ENCODE measurements around the gene ITGAV. TPM values are rescaled to one million over a fixed set of nuclear protein-coding genes. Genes with fewer than 3 reads are reported as not detected.
"Not testable (repeated sequence)": the region's sequence is repeated elsewhere in the genome, so short reads cannot be mapped to it uniquely, and the experiment has no call there.

The ITGAV gene
- polyA plus RNA-seq, 3 donors from 2014 or later: 1.3 to 4.0 (median 3.3) TPM

- peaks cover 0 to 3% (median 0%) of the 10 kb centered on the region in 3 donors for H3K36me3 Mint-ChIP-seq
- H3K9me3 Mint-ChIP-seq: peaks cover 0 to 2% (median 0%) of the 10 kb centered on the region in 6 donors
- H3K27me3 Mint-ChIP-seq (ENCODE audit: low read depth in 3 of 3): peaks cover 0 to 8% (median 7%) of the 10 kb centered on the region in 3 donors
- H3K27ac Mint-ChIP-seq: no peak overlapping the region
- no peak for DNase-seq
- H3K4me3 Mint-ChIP-seq: no peak overlapping the region
- H3K4me1 Mint-ChIP-seq: no peaks in the 10 kb centered on the region
Observed at GRCh38 chr2:186561467-186562208, 28.2 kb upstream of the ITGAV start.

- Mint-ChIP-seq H3K27ac (no peak overlapping the region), H3K9me3 (peaks cover 0 to 2% (median 0%) of the 10 kb centered on the region in 6 donors), H3K4me3 (no peak overlapping the region), H3K27me3 (ENCODE audit: low read depth in 3 of 3) (peaks cover 0 to 9% (median 8%) of the 10 kb centered on the region in 3 donors), H3K4me1 (no peaks in the 10 kb centered on the region), H3K36me3 (peaks cover 0 to 3% (median 0%) of the 10 kb centered on the region in 3 donors)
- DNase-seq: no peak
Observed at GRCh38 chr2:186562209-186562578, 27.7 kb upstream of the ITGAV start.

- peaks cover 2 to 16% (median 5%) of the 10 kb centered on the region in 3 donors for H3K27me3 Mint-ChIP-seq (ENCODE audit: low read depth in 3 of 3)
- not testable (repeated sequence) for H3K27ac Mint-ChIP-seq, H3K36me3 Mint-ChIP-seq, DNase-seq, H3K4me3 Mint-ChIP-seq, H3K4me1 Mint-ChIP-seq, H3K9me3 Mint-ChIP-seq
Observed at GRCh38 chr2:186568600-186568999, 21.3 kb upstream of the ITGAV start.

- peaks cover 2 to 14% (median 5%) of the 10 kb centered on the region in 3 donors for H3K27me3 Mint-ChIP-seq (ENCODE audit: low read depth in 3 of 3)
- not testable (repeated sequence) for DNase-seq, H3K4me3 Mint-ChIP-seq, H3K36me3 Mint-ChIP-seq, H3K9me3 Mint-ChIP-seq, H3K27ac Mint-ChIP-seq, H3K4me1 Mint-ChIP-seq
Observed at GRCh38 chr2:186569127-186569526, 20.7 kb upstream of the ITGAV start.

- Mint-ChIP-seq H3K9me3 (no peaks in the 10 kb centered on the region), H3K27ac (no peak overlapping the region), H3K36me3 (no peaks in the 10 kb centered on the region), H3K4me1 (no peaks in the 10 kb centered on the region), H3K27me3 (ENCODE audit: low read depth in 3 of 3) (peaks cover 2 to 14% (median 5%) of the 10 kb centered on the region in 3 donors), H3K4me3 (no peak overlapping the region)
- DNase-seq: no peak
Observed at GRCh38 chr2:186569897-186570296, 20.0 kb upstream of the ITGAV start.

- Mint-ChIP-seq H3K36me3 (no peaks in the 10 kb centered on the region), H3K27ac (no peak overlapping the region), H3K27me3 (ENCODE audit: low read depth in 3 of 3) (peaks cover 1 to 8% (median 2%) of the 10 kb centered on the region in 3 donors), H3K4me3 (no peak overlapping the region), H3K4me1 (no peaks in the 10 kb centered on the region), H3K9me3 (no peaks in the 10 kb centered on the region)
- no peak for DNase-seq
Observed at GRCh38 chr2:186570604-186571003, 19.3 kb upstream of the ITGAV start.

GRCh38 chr2:186572705-186573104 lies 17.2 kb upstream of the ITGAV start:
- H3K9me3 Mint-ChIP-seq: no peaks in the 10 kb centered on the region
- H3K4me3 Mint-ChIP-seq: no peak overlapping the region
- no peaks in the 10 kb centered on the region for H3K36me3 Mint-ChIP-seq
- DNase-seq: no peak
- no peak overlapping the region for H3K27ac Mint-ChIP-seq
- H3K4me1 Mint-ChIP-seq: no peaks in the 10 kb centered on the region
- peaks cover 0 to 8% (median 2%) of the 10 kb centered on the region in 3 donors for H3K27me3 Mint-ChIP-seq (ENCODE audit: low read depth in 3 of 3)

- no peak for DNase-seq
- H3K9me3 Mint-ChIP-seq: no peaks in the 10 kb centered on the region
- no peak overlapping the region for H3K27ac Mint-ChIP-seq
- H3K4me1 Mint-ChIP-seq: no peaks in the 10 kb centered on the region
- H3K27me3 Mint-ChIP-seq (ENCODE audit: low read depth in 3 of 3): peaks cover 0 to 8% (median 2%) of the 10 kb centered on the region in 3 donors
- H3K36me3 Mint-ChIP-seq: no peaks in the 10 kb centered on the region
- H3K4me3 Mint-ChIP-seq: no peak overlapping the region
Observed at GRCh38 chr2:186573531-186573930, 16.3 kb upstream of the ITGAV start.

GRCh38 chr2:186575302-186575701 lies 14.6 kb upstream of the ITGAV start:
- no peaks in the 10 kb centered on the region for H3K36me3 Mint-ChIP-seq

GRCh38 chr2:186575856-186576255 lies 14.0 kb upstream of the ITGAV start:
- no peak overlapping the region for H3K4me3 Mint-ChIP-seq
- peaks cover 0 to 5% (median 2%) of the 10 kb centered on the region in 3 donors for H3K27me3 Mint-ChIP-seq (ENCODE audit: low read depth in 3 of 3)
- H3K36me3 Mint-ChIP-seq: no peaks in the 10 kb centered on the region
- H3K4me1 Mint-ChIP-seq: no peaks in the 10 kb centered on the region
- no peak overlapping the region for H3K27ac Mint-ChIP-seq
- no peak for DNase-seq
- no peaks in the 10 kb centered on the region for H3K9me3 Mint-ChIP-seq

More at GRCh38 chr2:186575302-186575701, 14.6 kb upstream of the ITGAV start:
- DNase-seq: no peak
- Mint-ChIP-seq H3K4me3 (no peak overlapping the region), H3K4me1 (no peaks in the 10 kb centered on the region), H3K27ac (no peak overlapping the region), H3K9me3 (no peaks in the 10 kb centered on the region), H3K27me3 (ENCODE audit: low read depth in 3 of 3) (peaks cover 0 to 5% (median 2%) of the 10 kb centered on the region in 3 donors)

GRCh38 chr2:186576614-186577013 lies 13.2 kb upstream of the ITGAV start:
- DNase-seq: no peak
- no peaks in the 10 kb centered on the region for H3K4me1 Mint-ChIP-seq
- H3K9me3 Mint-ChIP-seq: no peaks in the 10 kb centered on the region

GRCh38 chr2:186582698-186583097 lies 7.2 kb upstream of the ITGAV start:
- H3K27me3 Mint-ChIP-seq (ENCODE audit: low read depth in 3 of 3): peaks cover 0 to 1% (median 0%) of the 10 kb centered on the region in 3 donors
- H3K27ac Mint-ChIP-seq: no peak overlapping the region
- no peaks in the 10 kb centered on the region for H3K4me1 Mint-ChIP-seq
- H3K9me3 Mint-ChIP-seq: no peaks in the 10 kb centered on the region
- no peaks in the 10 kb centered on the region for H3K36me3 Mint-ChIP-seq
- no peak for DNase-seq
- no peak overlapping the region for H3K4me3 Mint-ChIP-seq

More at GRCh38 chr2:186576614-186577013, 13.2 kb upstream of the ITGAV start:
- no peak overlapping the region for H3K27ac Mint-ChIP-seq
- peaks cover 0 to 5% (median 0%) of the 10 kb centered on the region in 3 donors for H3K27me3 Mint-ChIP-seq (ENCODE audit: low read depth in 3 of 3)
- no peaks in the 10 kb centered on the region for H3K36me3 Mint-ChIP-seq
- no peak overlapping the region for H3K4me3 Mint-ChIP-seq

GRCh38 chr2:186584053-186584452 lies 5.8 kb upstream of the ITGAV start:
- Mint-ChIP-seq H3K36me3 (no peaks in the 10 kb centered on the region), H3K27me3 (ENCODE audit: low read depth in 3 of 3) (peaks cover 0 to 1% (median 0%) of the 10 kb centered on the region in 3 donors), H3K27ac (no peak overlapping the region), H3K9me3 (no peaks in the 10 kb centered on the region), H3K4me1 (peaks cover 3 to 4% of the 10 kb centered on the region in 2 donors), H3K4me3 (no peak overlapping the region)
- no peak for DNase-seq

- Mint-ChIP-seq H3K4me3 (peak overlapping the region in 1 of 5 donors; percentile 88), H3K36me3 (no peaks in the 10 kb centered on the region), H3K27ac (no peak overlapping the region), H3K9me3 (no peaks in the 10 kb centered on the region), H3K4me1 (peaks cover 26 to 33% of the 10 kb centered on the region in 2 donors), H3K27me3 (ENCODE audit: low read depth in 3 of 3) (peaks cover 0 to 5% (median 3%) of the 10 kb centered on the region in 3 donors)
- no peak for DNase-seq
Observed at GRCh38 chr2:186588421-186588820, 1.4 kb upstream of the ITGAV start.

Data from immature natural killer cell (primary cell).